ENCODE data around the gene UBAC2.
"Not testable (repeated sequence)": the region's sequence is repeated elsewhere in the genome, so short reads cannot be mapped to it uniquely, and the experiment has no call there.

Gene UBAC2

DNA sequence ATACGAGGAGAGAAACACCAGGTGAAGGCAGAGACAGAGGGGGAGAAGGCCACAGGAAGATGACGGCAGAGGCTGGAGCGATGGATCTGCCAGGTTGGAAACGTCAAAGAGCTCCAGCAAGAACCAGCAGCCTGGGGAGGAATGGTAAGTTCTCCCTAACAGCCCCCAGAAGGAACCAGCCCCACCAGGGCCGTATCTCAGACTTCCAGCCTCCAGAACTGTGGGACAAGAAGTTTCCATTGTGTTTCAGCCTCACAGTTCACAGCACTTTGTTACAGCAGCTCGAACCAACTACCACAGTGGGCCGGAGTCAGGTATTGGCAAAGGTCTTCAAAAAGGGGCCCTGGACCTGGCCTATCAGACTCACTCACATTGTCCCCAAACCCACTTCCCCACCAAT, 195.8 kb downstream of the UBAC2 start:
- DNase-seq (ENCODE audit: low read depth): no peak

DNA sequence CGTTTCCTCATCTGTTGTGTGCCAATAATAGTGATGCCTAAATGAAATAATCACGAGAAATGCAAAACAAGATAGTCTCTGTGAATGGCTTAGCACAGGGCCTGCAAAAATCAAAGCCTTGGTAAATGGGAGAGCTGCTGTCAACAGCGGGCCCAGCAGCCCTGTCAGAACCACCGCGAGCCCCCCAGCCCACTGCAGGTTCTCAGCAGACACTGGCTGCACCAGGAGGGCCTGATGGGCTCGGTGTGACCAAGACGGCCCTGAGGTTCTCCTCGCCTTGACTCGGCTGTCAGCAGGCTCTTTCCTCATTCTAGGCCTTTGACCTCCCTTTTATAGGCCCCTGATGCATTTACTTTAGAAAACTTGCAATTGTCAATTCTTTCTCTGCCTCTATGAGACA, 197.4 kb downstream of the UBAC2 start:
- no peak for DNase-seq (ENCODE audit: low read depth)

DNA sequence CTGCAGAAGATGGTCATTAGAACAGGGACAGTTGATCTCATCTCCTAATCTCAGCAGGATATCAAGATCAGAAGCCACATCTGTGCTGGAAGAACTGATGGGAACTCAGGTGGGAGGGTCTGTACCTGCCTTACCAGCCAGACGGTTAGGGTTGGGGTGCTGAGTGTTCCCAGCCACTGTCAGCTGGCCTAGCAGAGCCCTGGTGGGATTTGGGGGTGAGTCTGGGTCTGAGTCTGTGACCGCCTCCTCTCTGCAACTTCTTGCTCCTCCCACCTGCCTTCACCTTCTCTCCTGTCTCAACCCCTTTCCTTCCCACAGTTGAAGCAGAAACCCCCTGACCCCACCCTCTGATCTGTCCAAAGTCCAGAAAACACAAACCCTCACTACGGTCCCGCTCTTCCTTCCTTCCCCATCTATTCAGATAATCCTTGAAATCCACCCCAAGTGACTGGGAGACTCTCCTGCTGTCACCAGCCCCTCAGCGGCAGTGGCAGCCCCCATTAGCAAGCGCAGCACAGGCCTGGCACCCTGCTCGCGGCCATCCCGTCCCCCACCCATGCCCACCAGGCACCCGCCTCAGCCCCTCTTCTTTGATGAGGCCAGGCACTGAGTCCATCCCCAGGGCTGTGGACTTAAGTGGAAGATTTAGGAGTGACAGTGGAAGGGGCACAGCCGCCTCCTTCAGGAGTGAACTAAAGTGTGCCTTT, 198.4 kb downstream of the UBAC2 start:
- DNase-seq (ENCODE audit: low read depth): no peak

DNA sequence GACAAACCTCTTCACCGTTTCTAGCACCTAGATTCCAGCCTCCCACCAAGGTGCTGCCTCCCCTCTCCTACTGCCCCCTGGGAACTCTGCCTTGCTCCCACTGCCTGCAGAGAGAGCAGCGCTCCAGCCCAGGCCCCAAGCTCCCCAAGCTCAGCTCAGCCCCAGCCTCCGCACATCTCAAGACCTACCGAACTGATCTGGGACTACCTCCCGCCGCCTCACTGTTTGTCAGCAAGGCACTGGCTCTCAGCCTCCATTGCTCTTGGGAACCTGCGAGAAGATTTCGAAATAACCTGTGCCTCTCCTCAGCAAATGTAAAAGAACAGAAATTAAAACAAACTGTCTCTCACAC, 198.9 kb downstream of the UBAC2 start:
- DNase-seq (ENCODE audit: low read depth): no peak

DNA sequence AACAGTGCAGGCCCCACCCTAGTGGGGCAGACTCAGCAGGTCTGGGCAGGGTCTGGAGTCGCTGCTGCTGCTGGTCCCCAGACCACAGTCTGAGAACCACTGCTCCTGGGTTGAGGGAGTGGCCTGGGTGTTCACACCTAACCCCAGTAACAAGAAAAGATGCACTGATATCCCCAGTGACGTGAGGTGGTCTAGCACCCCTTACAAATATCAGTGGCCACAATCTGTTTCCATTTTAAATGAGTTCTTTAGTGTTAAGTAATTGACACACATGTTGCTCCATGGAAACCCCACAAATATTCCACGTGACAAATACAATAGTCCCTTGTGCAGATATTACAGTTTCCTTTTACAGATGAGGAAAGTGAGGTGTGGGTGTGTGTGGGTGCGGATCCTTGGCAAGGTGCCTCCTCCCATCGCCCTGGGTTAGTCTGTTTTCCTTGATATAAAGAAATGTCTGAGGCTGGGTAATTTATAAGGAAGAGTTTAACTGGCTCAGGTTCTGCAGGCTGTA, 202.9 kb downstream of the UBAC2 start:
- no peak for DNase-seq (ENCODE audit: low read depth)

DNA sequence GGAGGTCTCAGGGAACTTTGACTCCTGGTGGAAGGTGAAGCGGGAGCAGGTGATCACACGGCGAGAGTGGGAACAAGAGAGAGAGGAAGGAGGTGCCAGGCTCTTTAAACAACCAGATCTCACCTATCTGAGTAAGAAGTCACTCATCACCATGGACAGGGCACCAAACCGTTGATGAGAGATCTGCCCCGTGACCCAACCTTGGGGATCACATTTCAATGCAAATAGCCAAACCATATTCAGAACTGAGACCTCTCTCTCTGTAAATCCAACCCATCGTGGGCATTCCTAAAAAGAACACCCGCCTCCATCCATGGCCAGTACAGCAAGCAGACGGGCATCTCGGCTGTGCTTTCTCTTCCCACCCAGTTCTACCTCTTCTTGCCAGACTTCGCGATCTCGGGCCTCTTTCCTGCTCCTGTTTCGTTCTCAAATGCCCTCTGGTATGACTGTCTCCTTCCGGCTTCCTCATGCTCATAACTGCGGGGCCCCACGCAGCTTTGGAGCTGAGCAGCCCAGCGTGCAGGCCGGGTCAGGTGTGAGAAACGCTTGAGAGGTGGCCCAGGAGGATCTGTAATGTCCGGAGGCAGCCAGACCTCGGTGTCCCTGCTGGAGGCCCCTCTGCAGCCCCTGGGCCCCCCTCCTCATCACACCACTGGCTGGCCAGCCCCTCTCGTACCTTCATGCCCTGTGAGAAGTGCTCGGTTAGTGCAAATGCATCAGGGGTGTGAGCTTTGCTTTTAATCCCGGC, 203.5 kb downstream of the UBAC2 start:
- no peak for DNase-seq (ENCODE audit: low read depth)

DNA sequence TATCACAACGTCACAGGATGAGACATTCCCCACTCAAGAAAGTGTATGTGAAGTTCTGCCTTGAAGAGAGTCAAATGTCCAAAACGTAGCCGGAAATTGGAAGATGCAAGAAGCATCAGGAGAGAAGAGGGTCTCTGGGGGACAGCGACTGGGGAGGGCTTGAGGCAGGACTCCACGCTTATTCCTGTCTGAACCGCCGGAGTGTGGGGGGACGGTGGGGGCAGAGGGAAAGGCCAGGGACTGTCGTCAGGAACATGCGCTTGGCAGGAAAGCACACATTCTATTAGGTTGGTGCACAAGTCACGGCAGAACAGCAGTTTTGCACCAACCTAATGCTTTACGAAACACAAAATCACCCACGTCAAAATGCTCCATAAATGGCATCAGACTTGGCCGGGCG, 205.3 kb downstream of the UBAC2 start:
- DNase-seq (ENCODE audit: low read depth): no peak

DNA sequence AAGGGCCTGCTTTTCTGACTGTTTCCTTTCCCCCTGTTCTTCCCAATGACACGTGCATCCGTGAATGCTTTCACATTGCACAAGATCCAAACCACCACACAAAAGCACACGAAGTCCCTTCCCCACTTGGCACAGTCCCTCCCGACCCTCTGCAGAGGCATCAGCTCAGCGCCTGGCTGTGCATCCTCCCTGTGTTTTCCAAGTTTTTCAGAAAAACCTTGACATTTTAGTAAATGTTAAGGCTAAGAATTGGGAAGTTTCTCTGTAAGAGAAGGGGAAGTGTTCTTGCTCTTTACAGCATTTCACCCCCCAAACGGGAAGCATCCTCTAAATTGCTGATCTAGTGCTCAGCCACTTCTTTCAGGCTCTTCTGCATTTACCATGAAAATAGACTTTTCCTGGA, 206.1 kb downstream of the UBAC2 start:
- DNase-seq (ENCODE audit: low read depth): no peak

DNA sequence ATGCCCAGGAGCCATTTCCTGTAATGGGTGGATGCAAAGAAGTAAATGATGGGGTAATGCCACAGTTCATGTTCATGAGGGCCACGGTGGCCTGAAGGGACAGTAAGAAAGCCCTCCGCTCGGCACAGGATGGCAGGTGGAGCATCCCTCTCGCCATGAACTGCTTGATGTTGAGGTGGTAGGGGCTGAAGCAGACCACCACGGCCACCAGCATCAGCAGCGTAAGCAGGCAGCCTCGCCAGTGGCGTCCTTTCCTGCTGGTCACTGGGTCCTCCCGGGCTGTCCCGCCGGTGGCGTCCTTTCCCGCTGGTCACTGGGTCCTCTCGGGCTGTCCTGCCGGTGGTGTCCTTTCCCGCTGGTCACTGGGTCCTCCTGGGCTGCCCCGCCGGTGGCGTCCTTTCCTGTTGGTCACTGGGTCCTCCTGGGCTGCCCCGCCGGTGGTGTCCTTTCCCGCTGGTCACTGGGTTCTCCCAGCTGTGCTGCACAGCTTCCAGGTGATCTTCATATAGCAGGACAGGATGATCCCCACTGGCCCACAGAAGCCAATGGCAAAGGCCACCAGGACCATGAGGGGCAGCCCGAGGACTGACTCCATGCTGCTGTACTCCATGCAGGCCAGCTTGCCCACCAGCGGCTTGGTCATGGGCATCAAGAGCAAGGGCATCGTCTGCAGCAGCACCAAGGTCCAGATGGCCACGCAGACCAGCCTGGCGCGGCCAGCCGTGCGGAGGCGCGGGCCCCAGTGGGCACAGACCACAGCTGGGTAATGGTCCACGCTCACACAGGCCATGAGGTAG, 207.4 kb downstream of the UBAC2 start:
- DNase-seq (ENCODE audit: low read depth): no peak

DNA sequence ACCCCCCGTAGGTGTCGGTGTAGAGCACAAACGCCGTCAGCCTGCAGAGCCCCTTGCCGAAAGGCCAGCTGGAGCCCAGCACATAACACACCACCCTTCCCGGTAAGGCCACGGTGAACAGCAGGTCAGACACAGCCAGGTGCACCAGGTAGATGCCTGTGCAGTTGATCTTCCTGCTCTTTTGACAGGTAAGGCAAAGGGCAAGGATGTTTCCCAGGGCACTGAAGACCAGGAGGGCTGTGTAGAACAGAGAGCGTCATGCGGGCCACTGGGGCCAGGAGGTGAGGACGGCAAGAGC, 208.0 kb downstream of the UBAC2 start:
- no peak for DNase-seq (ENCODE audit: low read depth)

DNA sequence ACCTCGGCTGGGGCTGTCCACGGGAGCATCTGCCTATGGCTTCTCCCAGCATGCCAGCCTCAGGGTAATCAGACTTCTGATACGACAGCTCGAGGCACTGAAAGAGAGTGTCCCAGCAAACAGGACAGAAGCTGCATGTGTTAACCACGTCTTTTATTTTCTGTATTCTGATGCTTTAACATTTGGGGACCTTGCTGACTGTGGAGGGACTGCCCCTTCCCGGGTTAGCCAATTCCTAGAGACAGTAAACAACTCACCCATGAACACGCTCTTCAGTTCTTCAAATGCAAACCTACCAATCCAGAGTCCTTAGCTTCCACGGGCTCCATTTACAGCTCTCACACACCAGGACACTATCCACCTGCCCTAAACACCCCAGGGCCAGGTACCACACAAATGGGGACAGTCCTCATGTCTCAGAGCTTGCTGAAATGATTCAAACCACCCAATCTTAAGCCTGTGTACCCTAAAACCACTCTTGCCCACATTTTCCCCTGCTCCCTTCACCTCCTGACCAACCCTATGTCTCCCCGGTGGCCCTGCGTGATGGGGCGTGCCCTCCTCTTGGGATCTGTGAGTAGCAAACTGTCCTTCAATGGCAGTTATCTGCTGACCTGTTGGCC, 208.9 kb downstream of the UBAC2 start:
- DNase-seq (ENCODE audit: low read depth): not testable (repeated sequence)

DNA sequence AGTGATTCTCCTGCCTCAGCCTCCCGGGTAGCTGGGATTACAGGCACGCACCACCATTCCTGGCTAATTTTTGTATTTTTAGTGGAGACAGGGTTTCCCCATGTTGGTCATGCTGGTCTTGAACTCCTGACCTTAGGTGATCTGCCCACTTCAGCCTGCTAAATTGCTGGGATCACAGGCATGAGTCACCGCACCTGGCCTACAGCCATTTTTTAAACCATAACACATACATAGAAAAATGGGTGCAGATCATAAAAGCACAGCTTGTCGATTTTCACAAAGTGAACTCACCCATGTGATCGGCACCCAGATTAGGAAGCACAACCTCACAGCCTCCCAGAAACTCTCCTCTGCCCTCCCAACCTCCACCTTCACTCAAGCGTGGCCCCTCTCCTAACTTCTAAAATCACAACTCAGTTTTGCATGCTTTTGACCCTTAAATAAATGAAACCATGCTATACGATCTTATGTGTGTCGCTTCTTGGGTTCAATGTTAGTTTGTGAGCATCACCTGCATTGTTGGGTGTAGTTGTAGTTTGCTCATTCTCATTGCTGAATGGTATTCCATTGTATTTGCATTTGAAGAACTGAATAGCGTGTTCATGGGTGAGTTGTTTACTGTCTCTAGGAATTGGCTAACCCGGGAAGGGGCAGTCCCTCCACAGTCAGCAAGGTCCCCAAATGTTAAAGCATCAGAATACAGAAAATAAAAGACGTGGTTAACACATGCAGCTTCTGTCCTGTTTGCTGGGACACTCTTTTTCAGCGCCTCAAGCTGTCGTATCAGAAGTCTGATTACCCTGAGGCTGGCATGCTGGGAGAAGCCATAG, 210.2 kb downstream of the UBAC2 start:
- not testable (repeated sequence) for DNase-seq (ENCODE audit: low read depth)

DNA sequence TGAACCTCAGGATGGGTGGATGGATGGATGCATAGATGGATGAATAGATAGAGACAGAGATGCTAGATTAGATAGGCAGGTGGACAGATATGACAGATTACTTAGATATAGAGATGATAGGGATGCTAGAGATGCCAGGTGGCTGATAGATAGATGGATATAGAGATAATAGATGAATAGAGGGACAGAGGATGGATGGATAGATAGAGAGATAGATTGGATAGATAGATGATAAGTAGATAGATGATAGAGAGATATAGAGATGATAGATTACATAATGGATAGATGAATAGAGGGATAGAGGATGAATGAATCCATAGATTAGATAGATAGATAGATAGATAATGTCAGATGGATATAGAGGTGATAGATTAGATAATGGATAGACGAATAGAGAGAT, 212.2 kb downstream of the UBAC2 start:
- DNase-seq (ENCODE audit: low read depth): no peak

DNA sequence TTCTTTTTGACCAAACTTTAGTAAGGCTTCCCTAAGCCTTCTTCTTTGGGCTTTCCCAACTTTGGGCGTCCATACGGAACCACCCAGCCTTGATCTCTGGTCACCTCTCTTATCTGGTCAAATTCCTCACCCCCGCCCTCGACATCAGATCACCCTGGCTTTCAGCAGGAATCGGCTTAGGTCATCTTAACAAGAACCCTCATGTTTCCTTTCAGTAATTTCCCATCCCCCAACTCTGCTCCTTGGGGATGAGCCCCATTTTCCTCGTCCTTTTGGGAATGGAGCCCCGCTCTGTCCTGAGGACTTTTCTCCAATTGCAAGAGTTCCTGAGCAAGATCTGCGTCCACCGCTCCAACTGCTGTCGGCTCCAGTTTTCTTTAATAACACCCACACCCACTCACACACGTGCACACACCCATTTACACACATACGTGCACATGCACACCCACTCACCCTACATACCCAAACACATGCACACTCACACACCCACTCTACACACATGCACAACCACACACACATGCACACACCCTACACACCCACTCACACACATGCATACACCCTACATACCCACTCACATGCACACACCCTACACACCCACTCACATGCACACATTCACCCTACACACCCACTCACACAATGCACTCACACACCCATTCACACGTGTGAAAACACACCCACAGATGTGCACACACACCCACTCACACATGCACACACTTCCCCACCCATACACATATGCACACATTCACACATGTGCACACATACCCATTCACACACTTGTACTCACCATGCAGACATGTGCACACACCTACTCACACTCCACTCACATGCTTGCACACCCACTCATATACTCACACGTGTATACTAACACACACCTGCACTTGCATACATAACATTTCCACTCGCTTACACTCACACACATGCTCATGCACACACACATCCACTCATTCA, 213.7 kb downstream of the UBAC2 start:
- DNase-seq (ENCODE audit: low read depth): no peak

DNA sequence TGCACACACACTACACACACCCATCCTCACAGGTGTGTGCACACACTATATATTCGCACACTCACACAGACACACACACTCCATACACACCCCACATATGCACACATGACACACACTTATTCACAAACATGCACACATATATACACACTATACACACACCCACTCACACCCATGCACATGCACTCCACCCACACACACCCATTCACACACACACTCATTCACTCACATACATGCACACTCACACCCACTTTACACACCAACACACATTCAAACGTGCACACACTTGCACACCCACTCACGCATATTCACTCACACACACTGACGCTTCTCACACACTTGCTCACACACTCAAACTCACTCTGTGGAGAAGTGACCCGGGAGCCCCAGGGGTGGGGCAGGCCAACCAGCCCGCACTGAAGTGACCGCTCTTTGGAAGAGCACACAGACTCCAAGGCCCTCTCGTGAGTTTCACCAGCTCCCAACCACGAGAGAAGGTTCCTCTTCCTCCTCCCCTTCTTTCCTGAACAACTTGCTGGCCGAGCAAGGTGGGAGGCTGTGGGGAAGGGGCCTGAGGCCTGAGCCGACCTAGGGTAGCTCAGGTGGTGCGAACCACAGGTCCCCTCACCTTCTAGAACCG, 214.5 kb downstream of the UBAC2 start:
- no peak for DNase-seq (ENCODE audit: low read depth)

DNA sequence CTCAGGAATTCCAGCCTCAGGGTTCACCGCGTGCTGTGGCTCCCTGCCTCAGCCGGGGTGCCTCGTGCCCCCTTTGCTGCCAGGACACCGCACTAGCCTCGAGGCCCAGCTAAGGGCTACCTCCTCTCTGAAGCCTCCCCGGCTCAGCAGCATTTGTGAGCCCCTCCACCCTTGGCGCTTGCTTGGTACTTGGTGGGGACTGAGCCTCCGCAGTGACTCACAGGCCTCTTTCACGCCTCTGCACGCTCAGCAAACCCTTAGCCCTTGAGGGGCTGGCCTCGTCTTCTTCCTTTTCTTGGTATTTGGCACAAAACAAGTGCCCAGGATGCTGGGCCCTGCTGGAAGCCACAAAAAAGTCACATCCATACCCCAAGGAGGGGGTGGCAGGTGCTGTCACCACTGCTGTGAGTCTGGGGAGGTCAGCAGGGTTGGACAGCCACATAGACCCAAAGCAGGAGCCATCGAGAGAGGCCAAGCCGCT, 215.2 kb downstream of the UBAC2 start:
- DNase-seq (ENCODE audit: low read depth): no peak

DNA sequence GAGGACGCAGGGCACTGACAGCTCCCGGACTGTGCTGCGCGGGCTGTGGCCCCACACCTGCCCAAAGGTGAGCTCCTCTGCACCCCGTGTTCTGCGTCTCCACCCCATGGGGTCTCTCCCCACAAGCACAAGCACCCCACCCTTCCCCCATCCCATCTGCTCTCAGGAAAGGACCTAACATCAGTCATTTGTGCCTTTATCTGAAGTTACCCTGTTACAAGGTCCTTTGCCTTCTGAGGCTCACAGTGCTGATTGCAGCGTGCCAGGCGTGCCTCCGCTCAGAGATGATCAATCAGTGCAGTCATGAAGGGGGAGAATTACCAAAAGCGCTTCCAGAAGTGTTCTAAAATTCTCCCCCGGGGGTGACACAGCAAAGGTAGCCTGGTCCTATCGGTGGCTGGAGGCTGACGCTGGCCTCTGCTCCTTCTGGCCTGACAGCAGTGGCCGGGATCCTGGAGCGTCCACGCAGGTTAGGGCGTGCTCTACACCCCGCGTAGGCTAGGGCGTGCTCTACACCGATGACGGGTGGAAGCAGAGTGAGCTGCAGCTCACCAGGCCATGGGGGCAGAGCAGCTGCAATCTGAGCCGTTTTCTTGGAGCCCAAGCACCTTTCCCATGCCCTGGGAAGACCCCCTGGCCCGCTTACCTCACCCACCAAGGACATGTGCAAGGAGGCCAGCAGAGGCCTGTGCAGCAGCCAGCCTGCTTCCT, 215.9 kb downstream of the UBAC2 start:
- DNase-seq (ENCODE audit: low read depth): no peak

DNA sequence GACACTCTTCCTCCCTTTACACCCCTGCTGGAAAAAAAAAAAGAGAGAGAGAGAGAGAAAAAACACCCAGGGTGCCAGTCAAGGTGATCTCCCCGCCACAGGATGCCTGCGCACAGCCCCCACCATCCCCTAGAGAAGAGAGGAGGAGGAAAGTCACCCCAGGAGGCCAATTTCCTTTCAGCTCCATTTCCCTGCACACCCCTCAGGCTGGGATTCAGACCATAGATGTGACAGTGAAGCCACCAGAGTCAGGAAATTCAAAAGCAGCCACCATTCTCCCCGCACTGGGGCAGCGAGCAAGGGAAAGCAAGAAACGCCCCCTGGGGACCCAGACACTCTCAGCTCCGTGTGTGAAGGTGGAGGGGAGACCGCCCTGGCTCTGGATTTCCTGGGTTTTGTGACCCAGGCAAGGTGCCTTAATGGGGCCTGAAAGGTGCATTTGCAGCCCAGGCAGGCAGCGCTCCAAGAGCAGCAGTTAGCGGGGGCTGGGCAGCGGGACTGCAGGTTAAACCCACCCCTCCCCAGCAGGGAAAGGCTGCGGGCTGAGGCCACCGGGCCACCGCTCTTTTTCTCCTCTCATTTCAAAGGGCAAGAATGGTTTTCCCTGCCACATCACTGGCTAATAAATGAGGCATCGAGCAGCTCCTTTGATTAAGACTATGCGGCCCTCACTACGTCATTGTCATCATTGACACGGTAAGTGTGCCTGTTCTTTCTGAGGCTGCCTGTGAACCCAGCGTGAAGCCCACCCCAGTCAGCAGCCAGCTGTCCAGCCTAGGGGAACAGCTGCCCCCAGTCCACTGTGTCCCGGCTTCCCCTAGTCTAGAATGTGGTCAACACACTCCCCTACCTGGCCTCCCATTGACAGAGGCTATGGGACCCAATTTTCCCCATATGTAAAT, 216.8 kb downstream of the UBAC2 start:
- DNase-seq (ENCODE audit: low read depth): no peak
